PC-9 (cell line): ENCODE data around the gene YIPF2. TPM values are rescaled to one million over a fixed set of nuclear protein-coding genes. Genes with fewer than 3 reads are reported as not detected.
A peak's percentile ranks its signal among the peaks of the same experiment; 100 is the strongest.

Source experiments
- Bru-seq: library from RNA; stranded (reverse); fragments of 400-500 nt; gene quantifications from one replicate; lab custom pipeline; 2021; lab: Mats Ljungman, UMichigan
- BruChase-seq, 2 experiments: library from RNA; stranded (reverse); fragments of 400-500 nt; gene quantifications; one replicate each; lab custom pipeline; 2021; lab: Mats Ljungman, UMichigan
- BruUV-seq: library from RNA; stranded (reverse); fragments of 400-500 nt; replicated peaks from 2 replicates; lab custom pipeline; 2021; lab: Mats Ljungman, UMichigan
- CTCF ChIA-PET: fragments of 300-600 bp; sonication (Branson Sonifier 250); formaldehyde crosslinking; loops from one replicate; lab custom pipeline; 2022; ENCODE audit warnings: antibody characterized with exemption; lab: Charles Lee
- POLR2A ChIA-PET: fragments of 300-600 bp; sonication (Branson Sonifier 250); formaldehyde crosslinking; loops from one replicate; lab custom pipeline; 2022; ENCODE audit warnings: antibody characterized with exemption; ENCODE audit not compliant: unreplicated experiment; lab: Charles Lee
- DNase-seq, 2 experiments: peaks; one replicate each; pipeline versions ENCODE4 v3.0.0 to v3.0.0-alpha.2; 2015 to 2022; ENCODE audit warnings: mixed read lengths in 1 of 2
- H2AFZ ChIP-seq: fragments of 200-600 bp; sonication (generic); 2 replicates; pipeline ENCODE4 v1.8.1; 2017; ENCODE audit warnings: antibody characterized with exemption
- H3F3A ChIP-seq: fragments of 200-600 bp; sonication (generic); 2 replicates; pipeline ENCODE4 v1.8.1; 2017; ENCODE audit warnings: antibody characterized with exemption, mild to moderate bottlenecking, low read depth; ENCODE audit not compliant: insufficient read depth
- H3K27ac ChIP-seq: fragments of 200-600 bp; sonication (generic); 2 replicates; pipeline ENCODE4 v1.6.1; 2016; ENCODE audit warnings: mixed run types
- H3K27me3 ChIP-seq: fragments of 200-600 bp; sonication (generic); 2 replicates; pipeline ENCODE4 v1.6.1; 2016; ENCODE audit warnings: low read depth, mixed run types; ENCODE audit not compliant: insufficient read depth
- H3K36me3 ChIP-seq: fragments of 200-600 bp; sonication (generic); 2 replicates; pipeline ENCODE4 v1.6.1; 2016; ENCODE audit warnings: low read depth, mixed run types
- H3K4me1 ChIP-seq: fragments of 200-600 bp; sonication (generic); replicated peaks from 2 replicates; pipeline ENCODE4 v1.6.1; 2016; ENCODE audit warnings: mixed run types; ENCODE audit not compliant: insufficient read depth
- H3K4me2 ChIP-seq: fragments of 200-600 bp; sonication (generic); 2 replicates; pipeline ENCODE4 v1.6.1; 2017; ENCODE audit warnings: mixed run types
- H3K4me3 ChIP-seq: fragments of 200-600 bp; sonication (generic); 2 replicates; pipeline ENCODE4 v1.6.1; 2016; ENCODE audit warnings: mixed run types
- H3K79me2 ChIP-seq: fragments of 200-600 bp; sonication (generic); 2 replicates; pipeline ENCODE4 v1.6.1; 2017; ENCODE audit warnings: low read depth, mixed run types
- H3K9me2 ChIP-seq: fragments of 200-600 bp; sonication (generic); 2 replicates; pipeline ENCODE4 v1.8.1; 2017; ENCODE audit warnings: mild to moderate bottlenecking; ENCODE audit not compliant: insufficient read depth
- H3K9me3 ChIP-seq: fragments of 200-600 bp; sonication (generic); 2 replicates; pipeline ENCODE4 v1.8.1; 2016; ENCODE audit warnings: low read depth; ENCODE audit not compliant: insufficient read depth
- H4K20me1 ChIP-seq: fragments of 200-600 bp; sonication (generic); 2 replicates; pipeline ENCODE4 v1.8.1; 2017; ENCODE audit not compliant: insufficient read depth
- EZH2 ChIP-seq: fragments of 200-600 bp; sonication (generic); IDR thresholded peaks from 2 replicates; pipeline ENCODE4 v1.8.0; 2017; ENCODE audit warnings: antibody characterized with exemption, low read depth
- intact Hi-C: fragments of 100-400 bp; cut with micrococcal nuclease; formaldehyde crosslinking; loops from one replicate; pipeline ENCODE4 v1.10.0; 2022; ENCODE audit not compliant: unreplicated experiment
- long read RNA-seq: library from polyadenylated mRNA; stranded (forward); transcript quantifications from one replicate; pipeline ENCODE4 v2.0.0, GENCODE V29; 2022
- total RNA-seq: library from RNA; stranded (reverse); gene quantifications from 2 replicates; pipeline ENCODE4 v1.2.3, GENCODE V29; 2021
- TF ChIP-seq, protein P1 (sequence below): fragments of 200-600 bp; sonication (generic); conservative IDR thresholded peaks from 2 replicates; pipeline ENCODE4 v1.6.1; 2017; ENCODE audit warnings: mixed run types, antibody characterized with exemption, mild to moderate bottlenecking, moderate library complexity

Gene YIPF2
- 60.2 and 79.8 TPM in 2 replicates for total RNA-seq
- percentile 49 among the genes with signal in this experiment for Bru-seq, nascent RNA
- percentile 65 among the genes with signal in this experiment for BruChase-seq, experiment 1, labeled RNA remaining after a 2-hour chase
- percentile 77 among the genes with signal in this experiment for BruChase-seq, experiment 2, labeled RNA remaining after a 6-hour chase
- long read RNA-seq, transcript YIPF2-204 (10 exons, 1,550 nt) = major isoform, 23 of 41 reads
- long read RNA-seq, partial matches to known transcripts = 2 of 41 reads
- long read RNA-seq, other reads (novel, unspliced or antisense) = 15 of 41 reads

DNA sequence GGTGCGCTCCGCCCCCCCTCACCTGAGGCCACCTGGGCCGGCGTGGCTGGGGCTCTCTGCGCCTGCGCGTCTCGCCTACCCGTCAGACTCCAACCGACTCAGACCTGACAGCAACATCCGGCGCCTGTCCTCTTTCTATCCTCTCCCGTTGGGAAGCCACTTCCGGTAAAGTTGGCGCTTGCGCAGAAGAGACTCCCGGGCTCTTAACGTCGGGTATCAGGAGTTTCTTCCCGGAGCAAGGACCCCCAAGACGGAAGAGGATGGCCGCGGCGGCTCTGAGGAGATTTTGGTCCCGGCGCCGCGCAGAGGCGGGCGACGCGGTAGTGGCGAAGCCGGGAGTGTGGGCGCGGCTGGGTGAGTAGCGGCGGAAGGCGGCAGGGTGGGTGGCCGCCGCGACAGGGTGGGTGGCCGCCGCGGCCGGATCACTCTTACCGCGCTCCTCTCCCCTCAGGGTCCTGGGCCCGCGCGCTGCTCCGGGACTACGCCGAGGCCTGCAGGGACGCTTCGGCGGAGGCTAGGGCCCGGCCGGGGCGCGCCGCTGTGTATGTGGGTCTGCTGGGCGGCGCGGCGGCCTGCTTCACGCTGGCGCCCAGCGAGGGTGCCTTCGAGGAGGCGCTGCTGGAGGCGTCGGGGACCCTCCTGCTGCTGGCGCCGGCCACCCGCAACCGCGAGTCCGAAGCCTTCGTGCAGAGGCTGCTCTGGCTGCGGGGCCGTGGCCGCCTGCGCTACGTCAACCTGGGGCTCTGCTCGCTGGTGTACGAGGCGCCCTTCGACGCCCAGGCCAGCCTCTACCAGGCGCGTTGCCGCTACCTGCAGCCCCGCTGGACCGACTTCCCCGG is at the start of gene YIPF2, which contains the start of gene TIMM29:
Gene YIPF2, minus strand, starts transcription at position 77 of the 839 bp plus-strand sequence. CDS start 229 bp downstream, outside the sequence.
Gene TIMM29, plus strand, starts transcription at position 249 of the 839 bp plus-strand sequence. Its CDS starts 12 bp downstream, at position 261.
- ChIA-PET CTCF (no interaction called here), POLR2A (no interaction called here)
- no peak within 1 kb of the TSS for H3K27ac ChIP-seq

DNA sequence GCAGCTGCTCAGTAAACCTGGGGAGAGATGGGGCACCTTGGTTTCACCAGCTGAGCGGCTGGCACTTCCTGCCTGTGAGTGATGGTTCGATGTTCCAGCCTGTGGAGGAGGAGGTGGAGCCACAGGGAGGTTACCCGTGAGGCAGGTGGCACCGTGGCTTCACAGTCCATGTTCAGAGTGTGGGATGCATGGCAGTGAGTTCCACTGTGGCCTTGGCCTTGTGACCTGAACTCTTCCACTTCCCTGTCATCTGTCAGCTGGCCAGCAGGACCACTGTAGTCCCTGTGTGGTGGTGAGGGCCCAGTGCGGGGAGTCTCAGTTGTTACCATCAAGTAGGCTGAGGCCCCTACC is 49.3 kb upstream of the YIPF2 start:
- Histone ChIP-seq H3K4me1 (no peaks in the 10 kb centered on the region), H3K9me3 (no peaks in the 10 kb centered on the region), H3K36me3 (no peaks in the 10 kb centered on the region), H3K27me3 (no peaks in the 10 kb centered on the region), H3K4me3 (no peak overlapping the region), H3K4me2 (no peak overlapping the region), H3K27ac (no peak overlapping the region), H3F3A (peaks cover 14% of the 10 kb centered on the region), H2AFZ (no peak overlapping the region), H4K20me1 (peaks cover 86% of the 10 kb centered on the region), H3K9me2 (no peaks in the 10 kb centered on the region), H3K79me2 (peaks cover 94% of the 10 kb centered on the region)
- TF ChIP-seq, protein P1, sequence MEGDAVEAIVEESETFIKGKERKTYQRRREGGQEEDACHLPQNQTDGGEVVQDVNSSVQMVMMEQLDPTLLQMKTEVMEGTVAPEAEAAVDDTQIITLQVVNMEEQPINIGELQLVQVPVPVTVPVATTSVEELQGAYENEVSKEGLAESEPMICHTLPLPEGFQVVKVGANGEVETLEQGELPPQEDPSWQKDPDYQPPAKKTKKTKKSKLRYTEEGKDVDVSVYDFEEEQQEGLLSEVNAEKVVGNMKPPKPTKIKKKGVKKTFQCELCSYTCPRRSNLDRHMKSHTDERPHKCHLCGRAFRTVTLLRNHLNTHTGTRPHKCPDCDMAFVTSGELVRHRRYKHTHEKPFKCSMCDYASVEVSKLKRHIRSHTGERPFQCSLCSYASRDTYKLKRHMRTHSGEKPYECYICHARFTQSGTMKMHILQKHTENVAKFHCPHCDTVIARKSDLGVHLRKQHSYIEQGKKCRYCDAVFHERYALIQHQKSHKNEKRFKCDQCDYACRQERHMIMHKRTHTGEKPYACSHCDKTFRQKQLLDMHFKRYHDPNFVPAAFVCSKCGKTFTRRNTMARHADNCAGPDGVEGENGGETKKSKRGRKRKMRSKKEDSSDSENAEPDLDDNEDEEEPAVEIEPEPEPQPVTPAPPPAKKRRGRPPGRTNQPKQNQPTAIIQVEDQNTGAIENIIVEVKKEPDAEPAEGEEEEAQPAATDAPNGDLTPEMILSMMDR = no peak
- TF ChIP-seq EZH2 = no peak
- no peak for DNase-seq
- BruUV-seq = no TSS peak
- intact Hi-C loops = no loop called here
- POLR2A ChIA-PET = no interaction called here
- CTCF ChIA-PET = no interaction called here

More for the DNA sequence above, at the start of gene YIPF2, which contains the start of gene TIMM29:
- no peaks in the 10 kb centered on the region for H3K27me3 ChIP-seq
- H3K4me1 ChIP-seq = peaks cover 15% of the 10 kb centered on the region
- peak within 1 kb of the TSS; percentile 86 for H2AFZ ChIP-seq
- intact Hi-C loops = loop anchor here (1.0 kb wide), 2 partner anchors 29 to 57 kb away; partner anchors contain the start of gene CARM1
- peak within 1 kb of the TSS; percentile 84 for H3K4me3 ChIP-seq
- 0 out of 2 replicates have a peak, but pooled peaks cover 9% of the 10 kb centered on the region for H3F3A ChIP-seq
- 0 out of 2 replicates have a peak, but pooled peaks cover 6% of the 10 kb centered on the region for H3K36me3 ChIP-seq
- TF ChIP-seq, protein P1 = no peak
- TF ChIP-seq EZH2 = no peak
- BruUV-seq = no TSS peak
- H3K9me2 ChIP-seq = no peaks in the 10 kb centered on the region
- H4K20me1 ChIP-seq = peaks cover 27% of the 10 kb centered on the region; the same call in 1 of the 2 replicates
- H3K4me2 ChIP-seq = peak within 1 kb of the TSS; percentile 91
- DNase-seq = peak; percentile 96 to 98
- no peaks in the 10 kb centered on the region for H3K9me3 ChIP-seq
- peaks cover 59% of the 10 kb centered on the region for H3K79me2 ChIP-seq

DNA sequence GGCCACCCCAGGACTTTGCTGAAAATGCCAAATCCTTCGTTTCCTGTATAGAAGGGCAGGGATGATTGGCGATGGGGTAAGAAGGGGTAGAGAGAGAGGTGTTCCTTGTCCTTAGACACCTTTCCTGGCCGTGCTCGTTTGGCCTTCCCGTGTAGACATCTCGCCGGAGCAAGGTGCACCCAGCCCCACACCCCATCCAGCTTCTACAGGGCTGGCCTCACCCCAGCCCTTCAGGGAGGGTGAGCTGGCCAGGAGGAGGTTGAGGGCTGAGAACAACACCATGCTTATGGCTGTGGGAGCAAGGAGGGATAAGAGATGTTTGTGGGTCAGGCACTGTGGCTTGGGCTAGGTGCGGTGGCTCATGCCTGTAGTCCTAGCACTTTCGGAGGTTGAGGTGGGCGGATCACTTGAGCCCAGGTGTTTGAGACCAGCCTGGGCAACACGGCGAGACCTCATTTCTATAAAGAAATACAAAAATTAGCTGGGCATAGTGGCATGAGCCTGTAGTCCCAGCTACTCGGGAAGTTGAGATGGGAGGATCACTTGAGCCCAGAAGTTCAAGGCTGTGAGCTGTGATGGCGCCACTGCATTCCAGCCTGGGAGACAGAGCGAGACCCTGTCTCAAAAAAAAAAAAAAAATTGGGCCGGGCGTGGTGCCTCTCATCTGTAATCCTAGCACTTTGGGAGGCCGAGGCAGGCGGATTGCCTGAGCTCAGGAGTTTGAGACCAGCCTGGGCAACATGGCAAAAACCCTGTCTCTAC is 47.9 kb upstream of the YIPF2 start:
- no peak overlapping the region for H3K4me3 ChIP-seq
- no peak for DNase-seq
- H3K79me2 ChIP-seq = peaks cover 94% of the 10 kb centered on the region
- peaks cover 12% of the 10 kb centered on the region for H3F3A ChIP-seq
- TF ChIP-seq, protein P1 = no peak
- no peak for TF ChIP-seq EZH2
- H3K9me3 ChIP-seq = no peaks in the 10 kb centered on the region
- no peaks in the 10 kb centered on the region for H3K9me2 ChIP-seq
- intact Hi-C loops = no loop called here
- H3K27me3 ChIP-seq = no peaks in the 10 kb centered on the region
- H4K20me1 ChIP-seq = peaks cover 90% of the 10 kb centered on the region
- H2AFZ ChIP-seq = no peak overlapping the region
- no peak overlapping the region for H3K4me2 ChIP-seq
- H3K4me1 ChIP-seq = no peaks in the 10 kb centered on the region
- ChIA-PET CTCF (interaction anchor here (0.6 kb wide), 1 partner anchor 35 kb away, joined by 5 read pairs; no protein-coding TSS in a partner anchor), POLR2A (no interaction called here)
- no TSS peak for BruUV-seq
- no peak overlapping the region for H3K27ac ChIP-seq
- no peaks in the 10 kb centered on the region for H3K36me3 ChIP-seq
